Body of pancreas (tissue), 4 donors: ENCODE results near the gene NUDT9.

Experiments
- CTCF ChIP-seq, 7 experiments: fragments of 450-650 bp in 4 of 7; fragments of 200-600 bp in 3 of 7; sonication (generic) in 3 of 7; IDR thresholded peaks; one replicate each; pipeline ENCODE4 v1.5.1; 2016 to 2019; ENCODE audit warnings: antibody characterized with exemption in 7 of 7
- POLR2A ChIP-seq, 3 donors: fragments of 450-650 bp; IDR thresholded peaks; one replicate each; pipeline ENCODE4 v1.6.1; 2016; ENCODE audit warnings: antibody characterized with exemption in 3 of 3, mild to moderate bottlenecking in 2 of 3

- TF ChIP-seq CTCF (IDR thresholded peaks at IDR 0.05) (no peak), POLR2A (IDR thresholded peaks at IDR 0.05) (no peak)
These were observed 17.1 kb upstream of the NUDT9 start for GRCh38 chr4:87405211-87405820.
